HG03108 (cell line): ENCODE data around the gene ABLIM1.
A peak's percentile ranks its signal among the peaks of the same experiment; 100 is the strongest.

Experiments used
- ATAC-seq: cut with Tn5 transposase; IDR thresholded peaks from one replicate; pipeline ENCODE4 v1.9.1; 2021; ENCODE audit warnings: moderate library complexity; ENCODE audit not compliant: unreplicated experiment

ABLIM1 gene

GRCh38 chr10:114548662-114549061, 109.4 kb downstream of the ABLIM1 start:
- ATAC-seq: no peak

DNA sequence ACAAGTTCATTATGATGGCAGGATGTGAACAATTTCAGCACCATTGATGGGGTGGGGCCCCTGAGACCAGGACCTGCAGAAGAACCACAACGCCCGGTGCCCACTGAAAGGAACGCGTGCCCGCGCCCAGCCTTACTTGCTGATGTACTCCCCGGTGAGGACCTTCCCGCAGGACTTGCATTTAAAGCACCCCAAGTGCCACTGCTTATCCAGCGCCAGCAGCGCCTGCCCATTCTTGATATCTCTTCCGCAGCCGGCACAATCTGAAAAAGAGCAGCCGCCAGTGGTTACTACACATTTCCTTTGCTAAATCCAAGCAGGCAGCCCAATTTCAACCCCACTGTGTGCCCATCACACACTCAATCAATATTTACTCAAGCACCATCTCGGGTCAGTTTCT, 110.6 kb downstream of the ABLIM1 start:
- ATAC-seq: no peak

GRCh38 chr10:114547056-114547455, 111.0 kb downstream of the ABLIM1 start:
- no peak for ATAC-seq

DNA sequence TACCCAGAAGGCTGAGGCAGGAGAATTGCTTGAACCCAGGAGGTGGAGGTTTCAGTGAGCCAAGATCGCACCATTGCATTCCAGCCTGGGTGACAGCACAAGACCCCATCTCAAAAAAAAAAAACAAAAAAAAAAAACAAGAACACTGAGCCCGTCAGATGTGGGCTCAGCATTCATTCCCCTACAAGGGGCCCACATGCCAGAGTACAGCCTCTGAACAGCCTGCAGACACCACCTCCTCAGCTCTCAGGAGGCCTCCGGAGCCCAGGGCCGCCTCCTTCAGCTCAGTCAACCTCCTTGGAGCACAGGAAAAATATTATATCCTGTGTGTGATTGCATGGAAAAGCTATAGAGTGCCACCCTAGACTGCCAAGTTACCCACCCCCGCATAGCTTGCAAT, 112.3 kb downstream of the ABLIM1 start:
- ATAC-seq: no peak

GRCh38 chr10:114545071-114545470, 113.0 kb downstream of the ABLIM1 start:
- ATAC-seq: no peak

GRCh38 chr10:114544045-114544659, 113.9 kb downstream of the ABLIM1 start:
- ATAC-seq: peak; percentile 98

GRCh38 chr10:114543456-114543855, 114.6 kb downstream of the ABLIM1 start:
- no peak for ATAC-seq

DNA sequence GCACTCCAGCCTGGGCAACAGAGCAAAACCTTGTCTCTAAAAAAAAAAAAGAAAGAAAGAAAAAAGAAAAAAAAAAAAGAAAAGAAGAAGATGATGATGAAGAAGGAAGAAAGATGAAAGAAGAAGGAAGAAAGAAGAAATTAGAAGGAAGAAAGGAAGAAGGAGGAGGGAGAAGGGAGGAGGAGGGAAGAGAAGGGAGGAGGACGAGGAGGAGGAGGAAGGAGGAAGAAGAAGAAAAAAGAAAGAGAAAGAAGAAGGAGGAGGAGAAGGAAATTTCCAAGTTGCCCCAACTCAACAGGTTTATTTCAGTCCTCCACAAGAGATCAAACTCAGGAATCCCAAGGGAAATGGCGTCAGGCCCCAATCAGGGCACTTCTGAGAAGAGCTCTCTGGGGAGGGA, 115.7 kb downstream of the ABLIM1 start:
- ATAC-seq: no peak

DNA sequence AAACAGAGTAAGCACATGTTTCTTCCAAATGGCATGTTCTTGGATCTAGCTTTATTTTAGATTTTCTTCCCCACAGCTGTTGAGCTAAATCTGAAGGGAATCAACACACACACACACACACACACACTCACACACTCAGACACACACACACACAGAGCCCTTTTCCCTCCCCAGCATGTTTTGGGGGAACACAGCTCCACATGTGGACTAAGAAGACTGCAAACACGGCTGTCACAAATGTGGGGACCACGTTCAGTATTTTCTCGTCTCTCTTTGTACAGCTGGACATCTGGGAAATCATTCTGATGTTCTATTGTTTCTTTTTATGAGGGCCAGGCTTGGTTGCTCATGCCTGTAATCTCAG, 116.3 kb downstream of the ABLIM1 start:
- no peak for ATAC-seq

DNA sequence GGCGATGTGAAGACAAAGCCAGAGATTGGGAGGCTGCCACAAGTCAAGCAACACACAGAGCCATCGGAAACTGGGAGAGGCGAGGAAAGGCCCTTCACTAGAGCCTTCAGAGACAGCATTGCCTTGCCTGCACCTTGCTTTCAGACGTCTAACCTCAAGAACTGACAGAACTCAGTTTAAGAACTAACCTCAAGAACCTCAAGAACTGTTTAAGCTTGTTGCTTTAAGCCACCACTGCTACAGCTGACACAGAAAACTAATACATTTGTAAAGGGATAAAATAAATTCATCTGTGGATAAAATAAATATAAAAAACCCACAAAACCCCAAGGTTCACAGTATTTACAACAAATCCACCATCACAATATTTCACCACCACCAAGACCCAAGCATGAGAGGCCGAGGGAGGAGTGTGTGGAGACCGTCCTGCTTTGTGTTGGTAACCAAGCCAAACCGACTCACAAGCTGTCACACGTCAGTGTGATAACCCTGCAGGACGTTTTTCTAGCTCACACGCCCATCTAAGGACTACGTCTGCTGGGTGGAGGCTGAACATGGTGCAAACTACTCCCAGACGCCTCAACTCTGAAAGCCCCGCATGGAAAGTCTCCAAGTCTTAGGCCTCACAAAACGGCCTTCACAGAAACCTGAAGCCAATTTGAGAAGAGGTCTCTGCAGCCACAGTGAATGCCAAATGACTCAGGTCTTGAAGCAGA, 116.8 kb downstream of the ABLIM1 start:
- ATAC-seq: no peak

GRCh38 chr10:114540236-114540635, 117.8 kb downstream of the ABLIM1 start:
- no peak for ATAC-seq

DNA sequence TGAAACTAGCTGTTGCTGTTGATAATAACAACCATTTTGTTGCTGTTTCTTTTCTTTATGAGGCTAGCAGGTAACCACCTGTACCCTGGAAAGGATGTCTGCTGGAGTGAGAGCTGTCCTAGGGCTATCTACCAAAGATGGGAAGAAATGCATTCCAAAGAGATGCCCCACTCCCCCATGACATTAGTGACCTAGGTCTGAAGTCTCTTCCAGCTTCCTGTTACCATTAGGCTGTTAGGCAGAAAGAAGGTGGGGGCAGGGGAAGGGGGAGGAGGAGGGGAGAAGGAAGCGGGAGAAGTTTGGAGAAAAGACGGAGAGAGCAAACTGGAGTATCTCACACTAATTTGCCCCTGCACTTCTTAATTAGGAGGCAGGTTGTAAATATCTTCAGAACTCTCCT, 118.5 kb downstream of the ABLIM1 start:
- ATAC-seq: no peak

GRCh38 chr10:114538181-114538906, 119.7 kb downstream of the ABLIM1 start:
- no peak for ATAC-seq

- ATAC-seq: no peak
These were observed 120.3 kb downstream of the ABLIM1 start for GRCh38 chr10:114537736-114538135.

GRCh38 chr10:114534571-114534981, 123.5 kb downstream of the ABLIM1 start:
- ATAC-seq: no peak

DNA sequence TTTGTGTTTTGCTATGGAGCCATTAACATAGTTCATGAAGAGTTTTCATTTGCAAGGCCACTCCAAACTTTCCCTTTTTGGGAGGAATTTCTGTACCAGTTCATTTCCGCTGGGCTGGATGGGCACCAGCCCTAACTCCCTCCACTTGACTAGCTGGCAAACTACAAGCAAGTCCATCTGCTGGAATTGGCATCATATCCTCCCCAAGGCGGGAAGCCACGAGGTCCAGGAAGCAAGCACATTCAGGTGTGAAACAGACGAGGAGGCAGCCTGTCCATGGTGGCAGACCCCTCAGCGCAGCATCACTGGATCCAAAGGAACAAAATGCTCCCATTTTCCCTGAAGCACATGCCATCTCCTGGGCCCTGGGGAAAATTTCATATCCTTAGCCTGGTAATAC, 125.8 kb downstream of the ABLIM1 start:
- ATAC-seq: no peak

DNA sequence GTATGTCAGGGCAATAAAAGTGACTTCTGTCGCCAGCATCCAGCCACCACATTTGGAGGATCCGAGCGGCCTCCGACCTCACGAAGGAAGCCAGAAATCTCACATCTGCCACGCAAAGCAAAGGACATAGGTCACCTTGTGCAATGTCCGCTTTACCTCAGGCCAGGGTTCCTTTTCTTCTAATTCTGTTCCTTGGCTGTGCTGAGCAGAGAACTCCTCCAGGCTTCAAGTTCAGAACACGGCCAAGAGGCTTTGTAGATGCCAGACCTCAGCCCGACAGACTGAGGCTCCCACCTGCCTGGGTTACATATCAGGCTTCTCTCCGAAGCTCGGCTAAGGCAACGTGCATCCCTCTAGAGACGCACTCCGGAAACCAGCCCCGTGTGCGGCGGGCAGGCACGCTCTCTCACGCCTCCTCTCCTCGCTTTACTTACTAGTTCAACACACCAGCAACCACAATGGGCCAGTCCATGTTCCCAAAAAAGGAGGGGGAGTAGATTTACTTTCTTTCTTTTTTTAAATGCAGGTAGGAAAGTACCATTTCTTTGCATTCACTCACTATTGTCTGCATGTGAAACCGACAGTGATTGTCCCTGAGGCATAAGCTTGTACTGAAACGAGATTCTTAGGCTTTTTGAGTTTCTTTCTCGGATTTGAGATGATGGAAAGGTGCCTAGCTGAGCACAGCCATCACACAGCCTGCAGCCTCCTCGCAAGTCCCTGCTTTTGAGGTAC, 131.4 kb downstream of the ABLIM1 start:
- ATAC-seq: peak; percentile 92

DNA sequence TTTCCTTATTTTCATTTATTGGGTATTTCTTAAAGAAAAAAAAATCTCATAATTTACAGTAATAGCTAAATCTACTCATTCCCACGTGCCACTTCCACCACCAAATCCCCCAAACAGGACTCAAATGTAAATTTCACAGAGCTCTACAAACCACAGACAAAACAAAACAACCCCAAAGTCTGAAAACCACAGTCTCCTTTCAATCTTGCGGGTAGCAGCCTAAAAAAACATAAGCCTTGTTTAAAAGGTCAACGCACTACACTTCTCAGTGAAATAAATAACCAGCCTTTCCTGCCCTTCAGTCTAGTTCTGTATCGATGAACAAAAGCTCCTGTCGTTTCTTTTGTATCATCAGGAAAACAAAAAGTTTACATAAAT, 132.0 kb downstream of the ABLIM1 start:
- ATAC-seq: peak; percentile 46

- ATAC-seq: no peak
These were observed 132.6 kb downstream of the ABLIM1 start for GRCh38 chr10:114525368-114525949.

GRCh38 chr10:114523876-114524275, 134.2 kb downstream of the ABLIM1 start:
- ATAC-seq: no peak

DNA sequence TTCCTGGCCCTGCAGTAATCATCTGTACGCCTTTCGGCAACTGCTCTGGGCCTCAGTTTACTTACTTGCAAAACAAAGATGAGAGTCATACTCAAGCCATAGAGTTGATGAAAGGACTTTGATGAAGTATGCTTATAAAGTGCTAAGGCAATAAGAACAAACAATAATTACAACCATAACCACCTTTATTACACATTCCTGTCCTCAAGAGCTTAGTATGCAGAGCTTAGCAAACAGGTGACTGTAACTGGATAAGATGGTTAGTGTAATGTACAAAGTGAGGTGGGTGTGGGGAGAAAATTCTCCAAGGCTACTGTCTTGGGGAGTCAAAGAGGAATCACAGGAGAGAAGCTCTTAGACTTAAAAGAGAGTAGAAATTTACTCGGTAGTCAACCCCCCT, 136.8 kb downstream of the ABLIM1 start:
- no peak for ATAC-seq
